Adrenal gland (tissue), 12 donors: ENCODE results near the gene RPL10. TPM values are rescaled to one million over a fixed set of nuclear protein-coding genes. Genes with fewer than 3 reads are reported as not detected.
A peak's percentile ranks its signal among the peaks of the same experiment; 100 is the strongest.

Source experiments
- DNase-seq, 7 donors: peaks; one replicate each; pipeline ENCODE4 v3.0.0-alpha.2; 2019 to 2020
- H3K27ac ChIP-seq, 5 donors: fragments of 200-600 bp; sonication (generic) in 4 of 5; 1 replicate in 3 of 5; 2 replicates in 2 of 5; pipeline versions ENCODE4 v1.5.1 to v1.8.0; 2016 to 2020; ENCODE audit warnings: mild to moderate bottlenecking in 1 of 5
- H3K27me3 ChIP-seq: fragments of 200-600 bp; 2 replicates; pipeline ENCODE4 v1.8.0; 2021
- H3K36me3 ChIP-seq, 2 donors: fragments of 200-600 bp; replicated peaks in 1 of 2; 1 replicate in 1 of 2; 2 replicates in 1 of 2; pipeline versions ENCODE4 v1.5.1 to v1.8.0; 2018 to 2022
- H3K4me1 ChIP-seq, 2 donors: fragments of 200-600 bp; replicated peaks in 1 of 2; 1 replicate in 1 of 2; 2 replicates in 1 of 2; pipeline versions ENCODE4 v1.5.1 to v1.8.0; 2018 to 2021
- H3K4me3 ChIP-seq, 4 donors: fragments of 200-600 bp; sonication (generic) in 3 of 4; one replicate each; pipeline ENCODE4 v1.5.1; 2016 to 2018
- H3K9me3 ChIP-seq, 3 donors: fragments of 200-600 bp; sonication (generic) in 1 of 3; replicated peaks in 1 of 3; 1 replicate in 2 of 3; 2 replicates in 1 of 3; pipeline versions ENCODE4 v1.5.1 to v1.8.0; 2016 to 2021
- CTCF ChIP-seq, 6 experiments: fragments of 450-650 bp in 4 of 6; fragments of 200-600 bp in 2 of 6; sonication (generic) in 1 of 6; IDR thresholded peaks; 1 replicate in 5 of 6; 2 replicates in 1 of 6; pipeline versions ENCODE4 v1.5.1 to v1.8.0; 2016 to 2021; ENCODE audit warnings: antibody characterized with exemption in 6 of 6, mild to moderate bottlenecking in 2 of 6, moderate library complexity in 1 of 6
- POLR2A ChIP-seq, 2 donors: fragments of 450-650 bp; IDR thresholded peaks; one replicate each; pipeline ENCODE4 v1.6.1; 2017; ENCODE audit warnings: antibody characterized with exemption in 2 of 2, mild to moderate bottlenecking in 2 of 2, moderate library complexity in 1 of 2
- WGBS, 4 donors: extraction: QIAGEN DNeasy Blood & Tissue Kit in 2 of 4; methylation state at CpG; one replicate each; pipeline versions ENCODE4 v1.1.5 to v1.1.7; 2013 to 2017; 5-methylcytosine and 5-hydroxymethylcytosine counted together
- intact Hi-C, 2 donors: fragments of 100-400 bp; cut with DNase I; formaldehyde crosslinking; loops; one replicate each; pipeline versions ENCODE4 v1.14.1 to v1.15.0; 2022 to 2023
- polyA plus RNA-seq, 3 donors: library from polyadenylated mRNA; stranded (reverse); fragments of 200-250 nt in 2 of 3; fragments of 350-450 nt in 1 of 3; fragmentation: Illumina TruSeq in 1 of 3; extraction: RNeasy Lipid Tissue Mini Kit (QIAGEN cat#74804) in 1 of 3; gene quantifications; one replicate each; pipeline ENCODE4 v1.2.3, GENCODE V29; 2013 to 2014
- total RNA-seq, 9 donors: library from RNA; depleted of rRNA in 4 of 9; stranded (reverse); fragments of >200 nt in 4 of 9; fragments of 120-200 nt in 1 of 9; fragmentation: NEBNext Ultra II Directional in 1 of 9; extraction: Animal tissue kit (Norgen Biotek cat#: 25700) in 1 of 9; gene quantifications; one replicate each; pipeline versions ENCODE4 v1.1.0 to v1.2.4, GENCODE V29; 2013 to 2023
- donor health status: healthy with polysubstance abuse.
- donor health status: Bipolar disorder and iron deficiency.
- donor health status: DM: yes; HTN: yes; CAD: no.
- donor health status: DM: no; HTN: no; CAD: no.
- donor health status: DM: no; HTN: no; CAD: no.
- donor health status: DM: yes; HTN: yes; CAD: no.

RPL10 gene
- total and polyA plus RNA-seq, 12 donors = 626 to 5,287 (median 2,443) TPM

DNA sequence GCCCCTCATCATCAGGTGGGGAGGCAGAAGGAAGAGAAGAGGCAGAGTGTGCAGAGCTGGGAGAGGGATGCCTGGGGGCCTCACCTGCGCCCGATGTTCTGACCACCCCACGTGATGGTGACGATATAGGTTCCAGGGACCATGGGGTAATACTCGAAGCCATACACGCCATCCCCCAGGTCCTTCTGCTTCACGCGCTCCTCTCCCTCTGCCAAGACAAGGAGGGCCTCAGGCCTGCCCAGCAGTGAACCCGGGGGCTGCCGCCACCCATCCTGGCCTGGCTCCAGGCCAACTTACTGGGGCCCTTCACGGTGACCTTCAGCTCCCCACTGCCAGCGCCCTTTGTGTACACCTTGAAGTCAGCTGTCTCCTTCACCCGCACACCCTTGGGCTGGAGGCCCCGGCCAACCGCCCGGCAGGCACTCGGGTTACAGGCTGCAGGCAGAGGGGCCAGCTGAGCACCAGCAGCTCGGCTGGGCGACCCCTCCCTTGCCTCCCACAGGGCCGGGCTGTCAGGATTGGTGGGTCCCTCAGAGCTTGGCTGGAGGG is 33.1 kb upstream of the RPL10 start:
- WGBS, 4 donors = 60 to 94% (median 77%) methylated on average over 2 to 20 of the region's 20 CpGs
- DNase-seq = no peak
- H3K4me1 ChIP-seq = peaks cover 6 to 8% of the 10 kb centered on the region in 2 donors
- intact Hi-C loops = no loop called here
- H3K9me3 ChIP-seq = no peaks in the 10 kb centered on the region
- H3K4me3 ChIP-seq = no peak overlapping the region
- no peaks in the 10 kb centered on the region for H3K27me3 ChIP-seq
- TF ChIP-seq POLR2A (IDR thresholded peaks at IDR 0.05) (no peak), CTCF (IDR thresholded peaks at IDR 0.05) (no peak)
- no peak overlapping the region for H3K27ac ChIP-seq
- H3K36me3 ChIP-seq = peaks cover 0 to 77% of the 10 kb centered on the region in 2 donors

DNA sequence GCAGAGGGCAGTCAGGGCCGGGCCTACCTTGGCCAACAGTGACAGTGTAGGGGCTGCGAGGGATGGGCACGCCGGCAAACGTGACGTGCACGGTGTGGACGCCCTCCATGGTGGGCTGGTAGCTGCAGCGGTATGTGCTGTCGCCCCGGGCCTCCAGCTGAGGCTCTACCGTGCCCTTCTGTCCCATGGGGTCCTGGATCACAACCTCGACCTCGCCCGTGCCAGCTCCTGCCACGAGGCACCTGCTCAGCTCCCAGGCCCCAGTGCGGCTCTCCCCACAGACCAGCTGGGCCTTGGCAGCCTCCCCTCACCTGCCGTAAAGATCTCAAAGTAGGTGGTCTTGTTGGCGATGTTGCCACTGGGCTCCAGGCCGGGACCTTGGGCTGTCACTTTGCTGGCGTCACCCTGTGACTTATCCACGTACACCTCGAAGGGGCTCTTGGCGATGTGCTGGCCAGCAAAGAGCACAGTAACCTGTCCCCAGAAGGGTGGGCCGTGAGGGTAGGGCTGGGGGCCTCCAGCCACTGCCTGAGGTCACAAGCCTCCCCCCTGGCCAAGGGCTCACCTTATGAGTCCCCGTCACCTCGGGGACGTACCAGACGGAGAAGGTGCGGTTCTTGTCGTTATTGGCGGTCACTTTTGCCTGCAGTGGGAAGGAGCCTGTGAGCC is 32.0 kb upstream of the RPL10 start:
- TF ChIP-seq CTCF (IDR thresholded peaks at IDR 0.05) (no peak), POLR2A (IDR thresholded peaks at IDR 0.05) (no peak)
- H3K27me3 ChIP-seq = no peaks in the 10 kb centered on the region
- peaks cover 0 to 70% of the 10 kb centered on the region in 2 donors for H3K36me3 ChIP-seq
- no peaks in the 10 kb centered on the region for H3K9me3 ChIP-seq
- peaks cover 6 to 8% of the 10 kb centered on the region in 2 donors for H3K4me1 ChIP-seq
- H3K27ac ChIP-seq = peak overlapping the region in 1 of 5 donors; percentile 3
- 70 to 93% (median 89%) methylated on average over 2 to 32 of the region's 32 CpGs for WGBS, 4 donors
- intact Hi-C loops = no loop called here
- no peak overlapping the region for H3K4me3 ChIP-seq
- no peak for DNase-seq

GRCh38 chrX:154366666-154367055 is 31.5 kb upstream of the RPL10 start:
- 60 to 88% (median 84%) methylated on average over 1 to 11 of the region's 11 CpGs for WGBS, 4 donors
- no peak overlapping the region for H3K4me3 ChIP-seq

More at GRCh38 chrX:154366666-154367055, 31.5 kb upstream of the RPL10 start:
- Histone ChIP-seq H3K9me3 (no peaks in the 10 kb centered on the region), H3K27ac (peak overlapping the region in 1 of 5 donors; percentile 3), H3K36me3 (peaks cover 0 to 65% of the 10 kb centered on the region in 2 donors), H3K4me1 (peaks cover 6 to 8% of the 10 kb centered on the region in 2 donors), H3K27me3 (no peaks in the 10 kb centered on the region)
- no peak for DNase-seq
- no peak for TF ChIP-seq CTCF (IDR thresholded peaks at IDR 0.05)
- intact Hi-C loops = no loop called here
